A549 (cell line): ENCODE data around the gene ERGIC2. TPM values are rescaled to one million over a fixed set of nuclear protein-coding genes. Genes with fewer than 3 reads are reported as not detected.

Experiments used
- ATAC-seq, 2 experiments: fragments of 200-7000 bp in 1 of 2; fragments of >200 bp in 1 of 2; cut with Nextera tagmentation in 1 of 2; cut with Tn5 transposase in 1 of 2; 3 replicates each; pipeline versions ENCODE4 v1.8.0 to v1.9.1; 2018 to 2020; ENCODE audit warnings: mild to moderate bottlenecking in 1 of 2, moderate library complexity in 1 of 2
- CTCF ChIA-PET: fragments of 300-600 bp; sonication (Branson Sonifier 250); formaldehyde crosslinking; extraction: SDS; loops from one replicate; lab custom pipeline; 2021; ENCODE audit warnings: antibody characterized with exemption, inconsistent platforms; lab: Yijun Ruan, JAX
- POLR2A ChIA-PET: fragments of 350-600 bp; formaldehyde crosslinking; extraction: SDS; loops from one replicate; lab custom pipeline; 2021; ENCODE audit warnings: antibody characterized with exemption, inconsistent platforms; lab: Yijun Ruan, JAX
- DNase-seq, 2 experiments: peaks; one replicate each; pipeline versions ENCODE4 v3.0.0 to v3.0.0-alpha.2; 2011 to 2016; ENCODE audit warnings: low read depth in 1 of 2, low spot score in 1 of 2
- FAIRE-seq: peaks from 2 replicates; lab custom pipeline; 2011; peaks lifted over from hg19 to GRCh38; lab: Jason Lieb, UNC
- H3K27ac ChIP-seq, 2 experiments: fragments of >200 bp; sonication (Bioruptor Twin); formaldehyde crosslinking; 3 replicates each; pipeline ENCODE4 v1.5.1; 2016 to 2017
- H3K4me1 ChIP-seq: fragments of >200 bp; sonication (Bioruptor Twin); formaldehyde crosslinking; 3 replicates; pipeline ENCODE4 v1.6.1; 2016
- H3K4me2 ChIP-seq: fragments of >200 bp; sonication (Bioruptor Twin); formaldehyde crosslinking; 3 replicates; pipeline ENCODE4 v1.6.1; 2016
- H3K4me3 ChIP-seq: fragments of >200 bp; sonication (Bioruptor Twin); formaldehyde crosslinking; 3 replicates; pipeline ENCODE4 v1.5.1; 2016
- H3K9me3 ChIP-seq: fragments of >200 bp; sonication (Bioruptor Twin); formaldehyde crosslinking; 3 replicates; pipeline ENCODE4 v1.6.1; 2016
- CHD2 ChIP-seq: fragments of 150-350 bp; IDR thresholded peaks from 2 replicates; pipeline ENCODE4 v1.6.1; 2014; ENCODE audit warnings: low read length; ENCODE audit not compliant: partially characterized antibody
- EHF ChIP-seq: fragments of 250-450 bp; sonication (Bioruptor Pico); IDR thresholded peaks from 2 replicates; pipeline ENCODE4 v1.5.0; 2020; ENCODE audit warnings: mild to moderate bottlenecking
- EHMT2 ChIP-seq: fragments of 200-600 bp; sonication (generic); IDR thresholded peaks from 2 replicates; pipeline ENCODE4 v1.6.1; 2016; ENCODE audit warnings: antibody characterized with exemption, low read depth, mild to moderate bottlenecking, moderate library complexity
- ELK1 ChIP-seq: fragments of 150-350 bp; IDR thresholded peaks from 2 replicates; pipeline ENCODE4 v1.6.1; 2014; ENCODE audit warnings: low read depth, mild to moderate bottlenecking, low read length
- EP300 ChIP-seq, 2 experiments: fragments of >200 bp; sonication (Bioruptor Twin); formaldehyde crosslinking; IDR thresholded peaks; 2 replicates in 1 of 2; 3 replicates in 1 of 2; pipeline ENCODE4 v1.6.1; 2016 to 2017
- FOSB ChIP-seq: fragments of 250-450 bp; sonication (Bioruptor Pico); IDR thresholded peaks from 2 replicates; pipeline ENCODE4 v1.5.0; 2020; ENCODE audit warnings: mild to moderate bottlenecking, moderate library complexity
- FOSL2 ChIP-seq, 2 experiments: fragments of 450-650 bp in 1 of 2; fragments of >200 bp in 1 of 2; sonication (Bioruptor Twin) in 1 of 2; formaldehyde crosslinking; IDR thresholded peaks; 2 replicates each; pipeline versions ENCODE4 v1.5.0 to v1.6.1; 2016 to 2020; ENCODE audit warnings: mild to moderate bottlenecking in 1 of 2, moderate library complexity in 1 of 2
- FOXS1 ChIP-seq: fragments of 250-450 bp; sonication (Bioruptor Pico); IDR thresholded peaks from 2 replicates; pipeline ENCODE4 v1.5.0; 2020; ENCODE audit warnings: mild to moderate bottlenecking, moderate library complexity
- HDAC2 ChIP-seq: fragments of 200-600 bp; sonication (generic); IDR thresholded peaks from 2 replicates; pipeline ENCODE4 v1.6.1; 2016
- HMGXB4 ChIP-seq: fragments of 250-450 bp; sonication (Bioruptor Pico); IDR thresholded peaks from 2 replicates; pipeline ENCODE4 v1.5.0; 2021; ENCODE audit warnings: mild to moderate bottlenecking, moderate library complexity, borderline replicate concordance
- HOXB13 ChIP-seq: fragments of 250-450 bp; sonication (Bioruptor Pico); IDR thresholded peaks from 2 replicates; pipeline ENCODE4 v1.5.0; 2020; ENCODE audit warnings: low read depth, mild to moderate bottlenecking, moderate library complexity
- JUN ChIP-seq, 2 experiments: fragments of >200 bp; sonication (Bioruptor Twin); formaldehyde crosslinking; IDR thresholded peaks; 2 replicates in 1 of 2; 3 replicates in 1 of 2; pipeline ENCODE4 v1.6.1; 2016 to 2017
- JUNB ChIP-seq: fragments of >200 bp; sonication (Bioruptor Twin); formaldehyde crosslinking; IDR thresholded peaks from 2 replicates; pipeline ENCODE4 v1.6.1; 2016
- KDM5A ChIP-seq: fragments of 200-600 bp; sonication (generic); IDR thresholded peaks from 2 replicates; pipeline ENCODE4 v1.6.1; 2016; ENCODE audit warnings: antibody characterized with exemption, mild to moderate bottlenecking
- PHF8 ChIP-seq: fragments of 200-600 bp; sonication (generic); IDR thresholded peaks from 2 replicates; pipeline ENCODE4 v1.6.1; 2016; ENCODE audit warnings: low read depth, mild to moderate bottlenecking, antibody characterized with exemption, moderate library complexity, borderline replicate concordance
- RAD21 ChIP-seq, 2 experiments: fragments of >200 bp in 1 of 2; sonication (Bioruptor Twin) in 1 of 2; formaldehyde crosslinking in 1 of 2; IDR thresholded peaks in 1 of 2; conservative IDR thresholded peaks in 1 of 2; 2 replicates in 1 of 2; 3 replicates in 1 of 2; pipeline ENCODE4 v1.6.1; 2012 to 2018; ENCODE audit warnings: inconsistent platforms in 1 of 2
- RARB ChIP-seq: fragments of 250-450 bp; sonication (Bioruptor Pico); IDR thresholded peaks from 2 replicates; pipeline ENCODE4 v1.8.0; 2021; ENCODE audit warnings: mild to moderate bottlenecking, moderate library complexity
- RCOR1 ChIP-seq: fragments of 150-350 bp; IDR thresholded peaks from 2 replicates; pipeline ENCODE4 v1.6.1; 2014; ENCODE audit warnings: antibody characterized with exemption, low read length, low read depth
- REST ChIP-seq: fragments of 200-600 bp; sonication (generic); IDR thresholded peaks from 2 replicates; pipeline ENCODE4 v1.6.1; 2016; ENCODE audit warnings: antibody characterized with exemption, mild to moderate bottlenecking, moderate library complexity
- RNF2 ChIP-seq: fragments of 200-600 bp; sonication (generic); IDR thresholded peaks from 2 replicates; pipeline ENCODE4 v1.6.1; 2016; ENCODE audit warnings: low read depth, mild to moderate bottlenecking, antibody characterized with exemption, moderate library complexity, borderline replicate concordance
- SMC3 ChIP-seq: fragments of >200 bp; sonication (Bioruptor Twin); formaldehyde crosslinking; IDR thresholded peaks from 3 replicates; pipeline ENCODE4 v1.6.1; 2018; ENCODE audit warnings: inconsistent platforms
- SREBF2 ChIP-seq: fragments of 450-650 bp; IDR thresholded peaks from 2 replicates; pipeline ENCODE4 v1.6.1; 2014; ENCODE audit warnings: mild to moderate bottlenecking, moderate library complexity
- TFCP2L1 ChIP-seq: fragments of 250-450 bp; sonication (Bioruptor Pico); IDR thresholded peaks from 2 replicates; pipeline ENCODE4 v1.5.0; 2021; ENCODE audit warnings: mild to moderate bottlenecking
- TP53 ChIP-seq: fragments of 250-450 bp; sonication (Bioruptor Pico); IDR thresholded peaks from 2 replicates; pipeline ENCODE4 v1.5.0; 2021; ENCODE audit warnings: mild to moderate bottlenecking, moderate library complexity
- ZFP36 ChIP-seq: fragments of 450-650 bp; IDR thresholded peaks from 2 replicates; pipeline ENCODE4 v1.6.1; 2014; ENCODE audit warnings: borderline replicate concordance; ENCODE audit not compliant: partially characterized antibody
- WGBS: methylation state at CpG from one replicate; pipeline ENCODE4 v1.1.6; 2017; ENCODE audit errors: missing lambda C conversion rate; 5-methylcytosine and 5-hydroxymethylcytosine counted together
- polyA plus RNA-seq, 4 experiments: library from polyadenylated mRNA; depleted of rRNA in 3 of 4; stranded (reverse); fragments of >200 nt; fragmentation: RNase III in 1 of 4; extraction: RNeasy Plus Mini Kit Qiagen cat#74134 plus additional on column Dnase treatment in 1 of 4; gene quantifications; 2 replicates in 3 of 4; 3 replicates in 1 of 4; pipeline ENCODE4 v1.2.3, GENCODE V29; 2011 to 2017

The ERGIC2 gene
- polyA plus RNA-seq, 2 of the 4 experiments (the other 2 are of a cell fraction): 69.3 to 94.1 TPM

GRCh38 chr12:29382251-29382650 lies 1.3 kb upstream of the ERGIC2 start:
- no peaks in the 10 kb centered on the region for H3K9me3 ChIP-seq
- TF ChIP-seq RAD21 (conservative IDR thresholded peaks at IDR 0.05 in 1 of 2, IDR thresholded peaks at IDR 0.05 in 1 of 2): no peak
- no peak for TF ChIP-seq ZFP36
- TF ChIP-seq REST: no peak
- no peak for TF ChIP-seq TP53 (CRISPR knock-in tag)
- no peak for TF ChIP-seq JUN (IDR thresholded peaks at IDR 0.05)
- no peak for TF ChIP-seq RNF2
- TF ChIP-seq SMC3: no peak
- TF ChIP-seq JUNB: no peak
- TF ChIP-seq SREBF2: no peak
- no peak for TF ChIP-seq FOXS1
- no peak for TF ChIP-seq HDAC2
- no peak for TF ChIP-seq CHD2
- TF ChIP-seq EHMT2: no peak
- TF ChIP-seq TFCP2L1 (CRISPR knock-in tag): no peak
- TF ChIP-seq EP300 (IDR thresholded peaks at IDR 0.05): no peak
- no peak for TF ChIP-seq ELK1
- no peak for TF ChIP-seq EHF (CRISPR knock-in tag)
- TF ChIP-seq FOSL2 (IDR thresholded peaks at IDR 0.05): no peak
- no peak for TF ChIP-seq FOSL2 (CRISPR knock-in tag; IDR thresholded peaks at IDR 0.05)
- no peak overlapping the region for H3K4me3 ChIP-seq
- no peak for DNase-seq
- no peak overlapping the region for H3K27ac ChIP-seq
- CTCF ChIA-PET: no interaction called here
- peaks cover 11% of the 10 kb centered on the region; the same call in 2 of the 3 replicates for H3K4me1 ChIP-seq
- peak overlapping the region; percentile 75 for H3K4me2 ChIP-seq
- POLR2A ChIA-PET: no interaction called here
- no peak for FAIRE-seq
- WGBS: 91% methylated on average over 2 of the region's 2 CpGs
- no peak for ATAC-seq

- 96% methylated on average over 2 of the region's 2 CpGs for WGBS
- Histone ChIP-seq H3K4me1 (peaks cover 11% of the 10 kb centered on the region; the same call in 2 of the 3 replicates), H3K4me3 (no peak overlapping the region), H3K4me2 (no peak overlapping the region), H3K27ac (no peak overlapping the region), H3K9me3 (peaks cover 4% of the 10 kb centered on the region; the same call in 1 of the 3 replicates)
- ChIA-PET POLR2A (no interaction called here), CTCF (interaction anchor here (1.7 kb wide), 1 partner anchor 10 kb away, joined by 5 read pairs; no protein-coding TSS in a partner anchor)
- DNase-seq: no peak
- no peak for FAIRE-seq
- ATAC-seq: no peak
- TF ChIP-seq PHF8 (no peak), CHD2 (no peak), RARB (CRISPR knock-in tag) (no peak), ZFP36 (no peak), RCOR1 (no peak), JUNB (no peak), FOSB (CRISPR knock-in tag) (no peak), RAD21 (conservative IDR thresholded peaks at IDR 0.05 in 1 of 2, IDR thresholded peaks at IDR 0.05 in 1 of 2) (no peak), EHMT2 (no peak), EP300 (IDR thresholded peaks at IDR 0.05) (no peak), HMGXB4 (CRISPR knock-in tag) (no peak), KDM5A (no peak), HOXB13 (CRISPR knock-in tag) (no peak), JUN (IDR thresholded peaks at IDR 0.05) (no peak)
These were observed 4.9 kb downstream of the ERGIC2 start for GRCh38 chr12:29376118-29376517.
